ENCODE results near the gene HTR7.

GRCh38 chr10:90865401-90865800 is 7.6 kb upstream of the HTR7 start:
- TF ChIP-seq, protein P1, sequence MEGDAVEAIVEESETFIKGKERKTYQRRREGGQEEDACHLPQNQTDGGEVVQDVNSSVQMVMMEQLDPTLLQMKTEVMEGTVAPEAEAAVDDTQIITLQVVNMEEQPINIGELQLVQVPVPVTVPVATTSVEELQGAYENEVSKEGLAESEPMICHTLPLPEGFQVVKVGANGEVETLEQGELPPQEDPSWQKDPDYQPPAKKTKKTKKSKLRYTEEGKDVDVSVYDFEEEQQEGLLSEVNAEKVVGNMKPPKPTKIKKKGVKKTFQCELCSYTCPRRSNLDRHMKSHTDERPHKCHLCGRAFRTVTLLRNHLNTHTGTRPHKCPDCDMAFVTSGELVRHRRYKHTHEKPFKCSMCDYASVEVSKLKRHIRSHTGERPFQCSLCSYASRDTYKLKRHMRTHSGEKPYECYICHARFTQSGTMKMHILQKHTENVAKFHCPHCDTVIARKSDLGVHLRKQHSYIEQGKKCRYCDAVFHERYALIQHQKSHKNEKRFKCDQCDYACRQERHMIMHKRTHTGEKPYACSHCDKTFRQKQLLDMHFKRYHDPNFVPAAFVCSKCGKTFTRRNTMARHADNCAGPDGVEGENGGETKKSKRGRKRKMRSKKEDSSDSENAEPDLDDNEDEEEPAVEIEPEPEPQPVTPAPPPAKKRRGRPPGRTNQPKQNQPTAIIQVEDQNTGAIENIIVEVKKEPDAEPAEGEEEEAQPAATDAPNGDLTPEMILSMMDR (IDR thresholded peaks at IDR 0.05): peak in 2 of 3 experiments; percentile 9 to 15
- TF ChIP-seq POLR2AphosphoS5 (IDR thresholded peaks at IDR 0.05) (no peak), POLR2A (IDR thresholded peaks at IDR 0.05; ENCODE audit: low read depth) (no peak)
